AG09319 (cell line): ENCODE measurements around the gene CCT4.
"Not testable (repeated sequence)": the region's sequence is repeated elsewhere in the genome, so short reads cannot be mapped to it uniquely, and the experiment has no call there.

Source experiments
- DNase-seq: peaks from one replicate; pipeline ENCODE4 v3.0.0-alpha.2; 2010; ENCODE audit warnings: low read depth; ENCODE audit errors: extremely low read depth
- TF ChIP-seq, protein P1 (sequence below): IDR thresholded peaks from 2 replicates; pipeline ENCODE4 v1.5.1; 2011; ENCODE audit warnings: low read depth, mild to moderate bottlenecking, inconsistent platforms, low read length, moderate library complexity

Gene CCT4

DNA sequence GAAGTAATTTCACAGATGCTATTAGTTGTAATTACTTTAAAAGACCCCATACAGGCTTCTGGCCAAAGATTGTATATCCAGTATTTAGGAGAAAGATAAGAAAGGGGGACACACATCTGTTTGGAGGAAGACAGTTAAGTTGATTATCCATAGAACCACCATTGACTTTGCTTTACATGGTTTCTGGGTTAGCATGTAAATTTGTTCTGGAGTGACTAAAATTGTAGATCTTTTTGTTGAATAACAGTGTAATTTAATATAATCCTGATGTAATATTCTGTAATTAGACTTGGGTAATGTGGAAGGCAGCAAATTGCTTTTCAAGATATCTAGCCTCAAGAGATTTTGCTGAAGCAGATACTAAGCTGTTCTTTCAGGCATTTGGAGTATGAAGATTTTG, 34.3 kb upstream of the CCT4 start:
- TF ChIP-seq, protein P1, sequence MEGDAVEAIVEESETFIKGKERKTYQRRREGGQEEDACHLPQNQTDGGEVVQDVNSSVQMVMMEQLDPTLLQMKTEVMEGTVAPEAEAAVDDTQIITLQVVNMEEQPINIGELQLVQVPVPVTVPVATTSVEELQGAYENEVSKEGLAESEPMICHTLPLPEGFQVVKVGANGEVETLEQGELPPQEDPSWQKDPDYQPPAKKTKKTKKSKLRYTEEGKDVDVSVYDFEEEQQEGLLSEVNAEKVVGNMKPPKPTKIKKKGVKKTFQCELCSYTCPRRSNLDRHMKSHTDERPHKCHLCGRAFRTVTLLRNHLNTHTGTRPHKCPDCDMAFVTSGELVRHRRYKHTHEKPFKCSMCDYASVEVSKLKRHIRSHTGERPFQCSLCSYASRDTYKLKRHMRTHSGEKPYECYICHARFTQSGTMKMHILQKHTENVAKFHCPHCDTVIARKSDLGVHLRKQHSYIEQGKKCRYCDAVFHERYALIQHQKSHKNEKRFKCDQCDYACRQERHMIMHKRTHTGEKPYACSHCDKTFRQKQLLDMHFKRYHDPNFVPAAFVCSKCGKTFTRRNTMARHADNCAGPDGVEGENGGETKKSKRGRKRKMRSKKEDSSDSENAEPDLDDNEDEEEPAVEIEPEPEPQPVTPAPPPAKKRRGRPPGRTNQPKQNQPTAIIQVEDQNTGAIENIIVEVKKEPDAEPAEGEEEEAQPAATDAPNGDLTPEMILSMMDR, result no peak
- DNase-seq, result no peak

DNA sequence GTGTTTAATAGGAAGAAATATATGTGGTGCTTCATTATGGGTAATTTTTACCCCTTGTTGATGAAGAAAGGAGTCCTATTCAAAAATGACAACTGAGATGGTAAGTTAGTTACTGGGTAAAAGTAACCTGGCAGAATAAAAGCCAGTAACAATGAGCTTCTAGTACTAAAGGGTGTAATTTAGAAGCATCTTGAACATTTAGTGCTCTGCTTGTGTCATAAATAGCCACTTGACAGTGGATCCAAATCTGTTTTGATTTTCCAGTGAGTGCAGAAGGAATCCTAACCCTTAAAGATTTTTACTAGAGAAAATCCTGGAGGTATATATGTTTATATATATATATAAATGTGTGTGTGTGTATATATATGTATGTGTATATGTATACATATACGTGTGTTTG, 32.1 kb upstream of the CCT4 start:
- DNase-seq, result no peak
- TF ChIP-seq, protein P1, result no peak

DNA sequence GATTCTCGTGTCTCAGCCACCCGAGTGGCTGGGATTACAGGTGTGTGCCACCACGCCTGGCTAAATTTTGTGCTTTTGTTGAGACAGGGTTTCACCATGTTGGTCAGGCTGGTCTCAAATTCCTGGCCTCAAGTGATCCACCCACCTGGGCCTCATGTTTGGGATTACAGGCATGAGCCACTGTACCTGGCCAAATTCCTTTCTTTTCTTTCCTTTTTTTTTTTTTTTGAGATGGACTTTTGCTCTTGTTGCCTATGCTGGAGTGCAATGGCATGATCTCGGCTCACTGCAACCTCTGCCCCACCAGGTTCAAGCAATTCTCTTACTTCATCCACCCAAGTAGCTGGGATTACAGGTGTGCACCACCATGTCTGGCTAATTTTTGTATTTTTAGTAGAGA, 26.3 kb upstream of the CCT4 start:
- DNase-seq, result not testable (repeated sequence)

DNA sequence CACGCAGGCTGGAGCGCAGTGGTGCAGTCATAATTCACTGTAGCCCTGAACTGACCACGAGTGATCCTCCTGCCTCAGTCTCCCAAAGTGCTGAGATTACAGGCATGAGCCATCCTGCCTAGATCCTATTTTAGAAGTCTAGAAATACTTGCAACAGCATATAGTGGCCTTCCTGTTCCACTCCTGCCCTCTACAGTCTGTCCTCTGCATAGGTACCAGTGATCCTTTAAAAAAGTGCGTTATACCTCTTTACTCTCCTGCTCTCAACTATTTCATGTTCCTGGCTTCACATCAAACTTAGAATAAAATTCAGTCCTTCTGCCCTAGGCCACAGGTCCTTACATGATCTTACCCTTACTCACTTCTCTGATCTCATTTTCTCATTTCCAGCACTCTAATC, 23.1 kb upstream of the CCT4 start:
- TF ChIP-seq, protein P1, result no peak; the same call in 1 of the 2 replicates
- no peak for DNase-seq

DNA sequence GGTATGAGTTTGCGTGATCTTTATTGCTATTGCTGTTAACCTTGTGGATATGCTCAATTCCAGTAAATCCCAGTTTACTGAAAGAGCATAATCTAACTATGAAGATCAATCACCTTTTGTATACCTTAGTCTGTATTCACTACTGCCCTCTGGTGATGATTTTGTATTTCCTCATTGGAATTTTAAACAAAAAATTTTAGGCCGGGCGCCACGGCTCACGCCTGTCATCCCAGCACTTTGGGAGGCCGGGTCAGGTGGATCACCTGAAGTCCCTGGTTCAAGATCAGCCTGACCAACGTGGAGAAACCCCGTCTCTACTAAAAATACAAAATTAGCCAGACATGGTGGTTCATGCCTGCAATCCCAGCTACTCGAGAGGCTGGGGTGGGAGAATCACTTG, 22.1 kb upstream of the CCT4 start:
- DNase-seq, result no peak
- TF ChIP-seq, protein P1, result peak; percentile 13

DNA sequence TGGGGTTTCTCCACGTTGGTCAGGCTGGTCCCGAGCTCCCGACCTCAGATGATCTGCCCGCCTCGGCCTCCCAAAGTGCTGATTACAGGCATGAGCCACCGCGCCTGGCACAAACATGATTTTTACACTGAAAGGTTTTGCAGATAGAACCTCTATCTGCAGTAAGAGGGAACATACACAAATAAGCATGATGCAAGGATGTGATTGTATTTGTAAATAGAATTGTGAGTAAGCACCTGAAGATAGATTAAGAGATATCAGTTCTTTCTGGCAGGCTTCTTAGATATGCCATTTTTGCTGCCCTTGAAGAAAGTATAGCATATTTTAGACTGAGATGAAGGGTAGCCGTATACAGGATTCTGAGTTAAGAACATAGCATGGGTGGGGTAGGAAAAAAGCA, 20.7 kb upstream of the CCT4 start:
- no peak for DNase-seq
- TF ChIP-seq, protein P1, result no peak

DNA sequence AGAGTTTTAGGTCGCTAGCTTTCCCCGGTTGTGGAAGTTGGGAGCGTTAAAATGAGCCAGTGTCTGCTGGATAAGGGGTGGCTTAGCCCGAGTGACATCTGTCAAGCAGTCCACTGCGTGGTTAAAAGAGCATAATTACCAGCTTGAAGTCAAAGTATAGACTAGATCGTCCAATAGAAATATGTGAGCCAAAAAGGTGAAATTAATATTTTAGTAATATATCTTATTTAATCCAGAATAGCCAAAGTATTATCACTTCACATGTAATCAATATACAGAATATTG, 17.7 kb upstream of the CCT4 start:
- TF ChIP-seq, protein P1, result no peak

DNA sequence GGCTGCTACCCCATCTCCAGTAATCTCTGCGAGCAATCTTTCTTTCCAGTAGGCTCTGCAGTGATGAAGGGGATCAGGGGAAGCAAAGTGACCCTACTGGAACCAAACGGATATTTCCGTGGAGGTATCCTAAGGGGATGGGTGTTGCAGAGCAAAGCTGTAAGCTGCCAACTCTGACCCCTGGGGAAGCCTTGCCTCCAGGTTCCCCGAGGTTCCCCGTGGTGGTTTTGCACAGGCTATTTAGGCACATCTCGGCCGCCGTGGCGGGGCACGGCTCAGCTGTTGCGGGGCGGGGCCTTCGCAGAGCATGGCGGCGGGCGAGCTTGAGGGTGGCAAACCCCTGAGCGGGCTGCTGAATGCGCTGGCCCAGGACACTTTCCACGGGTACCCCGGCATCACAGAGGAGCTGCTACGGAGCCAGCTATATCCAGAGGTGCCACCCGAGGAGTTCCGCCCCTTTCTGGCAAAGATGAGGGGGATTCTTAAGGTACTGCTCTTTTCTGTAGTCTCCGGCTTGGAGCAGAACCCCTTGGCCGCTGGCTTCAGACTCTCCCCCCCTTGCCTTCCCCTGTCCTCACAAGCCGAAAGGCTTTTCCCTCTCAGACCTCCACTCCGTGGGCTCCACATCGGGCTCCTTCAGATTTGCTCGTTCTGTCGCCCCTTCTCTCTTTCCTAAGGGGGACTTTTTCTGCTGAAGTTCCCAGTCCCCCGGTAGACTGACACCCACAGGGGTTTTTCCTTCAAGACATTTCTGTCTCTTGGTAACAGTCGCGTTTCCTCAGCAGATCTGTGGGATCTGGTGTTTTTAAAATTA, 17.1 kb upstream of the CCT4 start, which contains the start of gene COMMD1:
Gene COMMD1 (plus strand): TSS at position 303 of the 814 bp plus-strand sequence. CDS start 5 bp downstream, at position 308.
- DNase-seq, result no peak

More for the DNA sequence above, 17.7 kb upstream of the CCT4 start:
- DNase-seq, result no peak

More for the DNA sequence above, 17.1 kb upstream of the CCT4 start, which contains the start of gene COMMD1:
- TF ChIP-seq, protein P1, result no peak
